Endothelial cell of umbilical vein (primary cell): ENCODE results near the gene FANCI. TPM values are rescaled to one million over a fixed set of nuclear protein-coding genes. Genes with fewer than 3 reads are reported as not detected.

ENCODE experiments used
- BruUV-seq: library from RNA; stranded (reverse); fragments of 400-500 nt; replicated peaks from 2 replicates; lab custom pipeline; 2021; lab: Mats Ljungman, UMichigan
- CTCF ChIA-PET: fragments of 300-600, 350-600 bp; sonication (Branson Sonifier 250); formaldehyde crosslinking; loops from one replicate; lab custom pipeline; 2021; ENCODE audit warnings: antibody characterized with exemption, inconsistent platforms; lab: Charles Lee
- POLR2A ChIA-PET: fragments of 300-600, 350-600 bp; sonication (Branson Sonifier 250); formaldehyde crosslinking; loops from one replicate; lab custom pipeline; 2021; ENCODE audit warnings: antibody characterized with exemption, inconsistent platforms; lab: Charles Lee
- DNase-seq: peaks from one replicate; pipeline ENCODE4 v3.0.0-alpha.2; 2011; ENCODE audit warnings: low read depth, low spot score
- FAIRE-seq: peaks from 2 replicates; lab custom pipeline; 2011; peaks lifted over from hg19 to GRCh38; lab: Jason Lieb, UNC
- H2AFZ ChIP-seq: 2 replicates; pipeline ENCODE4 v1.6.0; 2012; ENCODE audit warnings: low read depth, low read length, control low read depth, inconsistent platforms
- H3K27ac ChIP-seq: 2 replicates; pipeline ENCODE4 v1.5.1; 2011; ENCODE audit warnings: low read depth, mild to moderate bottlenecking, control low read depth, low read length, moderate library complexity; ENCODE audit not compliant: insufficient read depth
- H3K27me3 ChIP-seq, 2 experiments: 2 replicates each; pipeline versions ENCODE4 v1.6.0 to v1.6.1; 2011; ENCODE audit warnings: low read length in 2 of 2, mixed read lengths in 1 of 2; ENCODE audit not compliant: control insufficient read depth in 2 of 2, insufficient read depth in 2 of 2
- H3K36me3 ChIP-seq, 2 experiments: 2 replicates in 1 of 2; 3 replicates in 1 of 2; pipeline ENCODE4 v1.5.1; 2011; ENCODE audit warnings: low read length in 2 of 2, mild to moderate bottlenecking in 1 of 2, moderate library complexity in 1 of 2; ENCODE audit not compliant: control insufficient read depth in 2 of 2, insufficient read depth in 2 of 2; ENCODE audit errors: extremely low read depth in 1 of 2
- H3K4me1 ChIP-seq: 3 replicates; pipeline ENCODE4 v1.5.1; 2011; ENCODE audit warnings: mild to moderate bottlenecking, low read length; ENCODE audit not compliant: control insufficient read depth, insufficient read depth; ENCODE audit errors: extremely low read depth
- H3K4me2 ChIP-seq: 2 replicates; pipeline ENCODE4 v1.6.1; 2011; ENCODE audit warnings: low read length, control low read depth, mixed read lengths; ENCODE audit not compliant: insufficient read depth
- H3K4me3 ChIP-seq, 3 experiments: fragments of 200-600 bp in 1 of 3; sonication (generic), shearing (Covaris generic) in 1 of 3; replicated peaks in 1 of 3; 2 replicates each; pipeline ENCODE4 v1.5.1; 2011 to 2016; ENCODE audit warnings: control low read depth in 3 of 3, low read length in 3 of 3, mild to moderate bottlenecking in 2 of 3, inconsistent platforms in 1 of 3, low read depth in 1 of 3, moderate library complexity in 1 of 3; ENCODE audit not compliant: insufficient read depth in 1 of 3
- H3K79me2 ChIP-seq: 2 replicates; pipeline ENCODE4 v1.6.0; 2012; ENCODE audit warnings: low read length, inconsistent platforms; ENCODE audit not compliant: control insufficient read depth, insufficient read depth
- H3K9ac ChIP-seq: replicated peaks from 2 replicates; pipeline ENCODE3; 2011; ENCODE audit warnings: low read length, control low read depth; ENCODE audit not compliant: insufficient read depth; ENCODE audit errors: extremely low read depth
- H3K9me1 ChIP-seq: replicated peaks from 3 replicates; pipeline ENCODE4 v1.6.0; 2011; ENCODE audit warnings: mild to moderate bottlenecking, low read length; ENCODE audit not compliant: control insufficient read depth, insufficient read depth; ENCODE audit errors: extremely low read depth
- H3K9me3 ChIP-seq: replicated peaks from 2 replicates; pipeline ENCODE4 v1.5.1; 2012; ENCODE audit warnings: low read length, inconsistent platforms; ENCODE audit not compliant: control insufficient read depth, insufficient read depth
- H4K20me1 ChIP-seq: replicated peaks from 2 replicates; pipeline ENCODE3; 2011; ENCODE audit warnings: mild to moderate bottlenecking, low read length; ENCODE audit not compliant: control insufficient read depth, insufficient read depth; ENCODE audit errors: extremely low read depth
- CTCF ChIP-seq, 2 donors: IDR thresholded peaks; 1 replicate in 1 of 2; 2 replicates in 1 of 2; pipeline ENCODE4 v1.5.1; 2011; ENCODE audit warnings: low read length in 2 of 2, mild to moderate bottlenecking in 2 of 2, moderate library complexity in 2 of 2, control low read depth in 1 of 2, inconsistent platforms in 1 of 2, low read depth in 1 of 2; ENCODE audit not compliant: insufficient read depth in 1 of 2; ENCODE audit errors: extremely low read depth in 1 of 2
- EZH2 ChIP-seq: IDR thresholded peaks from 2 replicates; pipeline ENCODE4 v1.6.1; 2012; ENCODE audit warnings: borderline replicate concordance, low read depth, mild to moderate bottlenecking, moderate library complexity, low read length, inconsistent platforms; ENCODE audit not compliant: severe bottlenecking
- FOS ChIP-seq: IDR thresholded peaks from 2 replicates; pipeline ENCODE4 v1.6.1; 2011; ENCODE audit warnings: mild to moderate bottlenecking, low read length, moderate library complexity, borderline replicate concordance; ENCODE audit not compliant: insufficient read depth
- GATA2 ChIP-seq: IDR thresholded peaks from 2 replicates; pipeline ENCODE4 v1.7.0; 2011; ENCODE audit warnings: low read depth, mild to moderate bottlenecking, moderate library complexity, mixed read lengths, low read length; ENCODE audit not compliant: insufficient read length, insufficient read depth
- JUN ChIP-seq: IDR thresholded peaks from 2 replicates; pipeline ENCODE4 v1.6.1; 2011; ENCODE audit warnings: borderline replicate concordance, low read depth; ENCODE audit not compliant: insufficient read length, insufficient read depth
- MAX ChIP-seq: IDR thresholded peaks from 2 replicates; pipeline ENCODE4 v1.6.1; 2011; ENCODE audit not compliant: insufficient read depth, insufficient read length
- MYC ChIP-seq: IDR thresholded peaks from one replicate; pipeline ENCODE4 v1.6.1; 2011; ENCODE audit warnings: mild to moderate bottlenecking, low read depth, low read length
- POLR2A ChIP-seq: IDR thresholded peaks from 2 replicates; pipeline ENCODE4 v1.6.1; 2012; ENCODE audit warnings: low read depth, mild to moderate bottlenecking, control low read depth, low read length
- POLR2AphosphoS5 ChIP-seq: IDR thresholded peaks from 2 replicates; pipeline ENCODE4 v1.6.1; 2012; ENCODE audit warnings: low read depth, mild to moderate bottlenecking, control low read depth, low read length, moderate library complexity; ENCODE audit not compliant: insufficient read depth
- dilution Hi-C: fragments of 300-500 bp; cut with MboI; formaldehyde crosslinking; loops from one replicate; pipeline ENCODE4 v1.15.0; 2019; ENCODE audit warnings: low sequenced_read_pairs; ENCODE audit not compliant: extremely low pct_ligation_motif_present
- intact Hi-C: fragments of 100-400 bp; cut with micrococcal nuclease; formaldehyde crosslinking; loops from one replicate; pipeline ENCODE4 v1.10.0; 2022
- polyA plus RNA-seq, 4 experiments: library from polyadenylated mRNA; depleted of rRNA in 3 of 4; stranded (reverse) in 3 of 4; unstranded in 1 of 4; fragments of >200 nt; gene quantifications; 2 replicates each; pipeline versions ENCODE4 v1.2.1 to v1.2.3, GENCODE V29; 2011 to 2012; ENCODE audit warnings: missing spikeins in 1 of 4
- total RNA-seq: library from RNA; stranded (reverse); gene quantifications from 2 replicates; pipeline ENCODE4 v1.2.3, GENCODE V29; 2021

Gene FANCI
- total and polyA plus RNA-seq, 2 donors (not counting 3 experiments of a cell fraction or from before 2014, with no cell fraction given): 10.8 to 74.7 TPM

DNA sequence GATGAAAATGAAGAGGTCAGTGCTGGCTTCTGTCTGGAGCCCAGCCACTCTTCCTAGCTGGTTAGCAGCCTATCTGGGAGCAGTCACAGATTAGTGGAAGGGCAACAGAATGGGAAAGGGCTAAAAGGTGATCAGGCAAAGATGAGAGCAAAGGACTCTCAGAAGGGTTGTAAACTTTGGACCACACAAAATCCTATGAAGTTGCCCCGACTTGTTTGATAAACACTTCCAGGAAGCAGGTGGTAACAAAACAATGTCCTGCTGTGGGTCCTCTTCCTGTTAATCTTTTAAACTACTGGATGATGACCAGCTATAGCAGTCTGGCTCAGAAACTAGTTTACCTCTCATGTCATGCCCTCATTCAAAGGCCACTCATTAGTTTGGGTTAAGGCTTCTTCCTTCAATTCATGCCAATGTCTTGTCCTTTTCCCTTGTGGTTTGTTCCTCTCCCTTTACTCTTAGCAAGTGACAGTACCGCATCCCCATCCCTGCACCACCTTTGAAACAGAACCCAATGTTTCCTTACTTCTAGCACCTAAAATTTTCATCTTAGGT, 71.7 kb downstream of the FANCI start:
- no peaks in the 10 kb centered on the region for H3K9me3 ChIP-seq

GRCh38 chr15:89316504-89316903, 72.7 kb downstream of the FANCI start:
- Histone ChIP-seq H3K27ac (no peak overlapping the region), H2AFZ (no peak overlapping the region), H3K9me3 (no peaks in the 10 kb centered on the region), H3K9me1 (no peaks in the 10 kb centered on the region), H3K4me2 (no peak overlapping the region), H4K20me1 (no peaks in the 10 kb centered on the region), H3K79me2 (no peaks in the 10 kb centered on the region), H3K4me3 (no peak overlapping the region), H3K36me3 (peaks cover 30 to 45% of the 10 kb centered on the region in 2 experiments), H3K4me1 (peaks cover 27% of the 10 kb centered on the region), H3K9ac (no peak overlapping the region), H3K27me3 (no peaks in the 10 kb centered on the region)
- ChIA-PET CTCF (interaction anchor here (0.8 to 2.4 kb wide), 4 partner anchors 10 to 110 kb away, joined by 3 to 6 read pairs (median 5); no protein-coding TSS in a partner anchor), POLR2A (interaction anchor here (0.6 kb wide), 1 partner anchor 13 kb away, joined by 3 read pairs; no protein-coding TSS in a partner anchor)
- BruUV-seq: TSS peak; percentile 58
- TF ChIP-seq FOS (no peak), MYC (no peak), POLR2A (no peak), EZH2 (no peak), CTCF (IDR thresholded peaks at IDR 0.05; ENCODE audit: extremely low read depth in 1 of 2, insufficient read depth in 1 of 2, low read depth in 1 of 2, low read length in 2 of 2) (no peak), GATA2 (no peak), JUN (no peak), POLR2AphosphoS5 (no peak), MAX (no peak)
- dilution Hi-C loops: no loop called here
- intact Hi-C loops: no loop called here
- no peak for FAIRE-seq
- DNase-seq: no peak

More for the DNA sequence above, 71.7 kb downstream of the FANCI start:
- Histone ChIP-seq H3K27ac (peak overlapping the region; percentile 5), H2AFZ (no peak overlapping the region), H3K79me2 (no peaks in the 10 kb centered on the region), H3K4me1 (peaks cover 27% of the 10 kb centered on the region), H3K4me3 (no peak overlapping the region), H3K9me1 (no peaks in the 10 kb centered on the region), H3K36me3 (peaks cover 26 to 35% of the 10 kb centered on the region in 2 experiments), H4K20me1 (no peaks in the 10 kb centered on the region), H3K9ac (no peak overlapping the region), H3K4me2 (no peak overlapping the region), H3K27me3 (no peaks in the 10 kb centered on the region)
- CTCF ChIA-PET: interaction anchor here (1.3 to 2.4 kb wide), 2 partner anchors 9 to 109 kb away, joined by 4 to 6 read pairs; no protein-coding TSS in a partner anchor
- POLR2A ChIA-PET: no interaction called here
- dilution Hi-C loops (no loop called here), intact Hi-C loops (loop anchor here (2.0 kb wide), 1 partner anchor 17 kb away; no protein-coding TSS in a partner anchor)
- no TSS peak for BruUV-seq
- TF ChIP-seq JUN (no peak), POLR2A (peak; percentile 25)
- peak; percentile 28 for DNase-seq
- FAIRE-seq: peak; percentile 76
